ENCODE measurements around the gene RILPL1.
"Not testable (repeated sequence)": the region's sequence is repeated elsewhere in the genome, so short reads cannot be mapped to it uniquely, and the experiment has no call there.

The RILPL1 gene

GRCh38 chr12:123529686-123530085 lies 3.8 kb downstream of the RILPL1 start:
- DNase-seq, result no peak

- no peak for DNase-seq
Observed at GRCh38 chr12:123528858-123529257, 4.7 kb downstream of the RILPL1 start.

GRCh38 chr12:123526542-123527080 lies 6.9 kb downstream of the RILPL1 start:
- no peak for DNase-seq

- DNase-seq, result no peak
Observed at GRCh38 chr12:123524378-123524777, 9.1 kb downstream of the RILPL1 start.

- DNase-seq, result no peak
Observed at GRCh38 chr12:123523518-123523917, 10.0 kb downstream of the RILPL1 start.

- no peak for DNase-seq
Observed at GRCh38 chr12:123522164-123522563, 11.4 kb downstream of the RILPL1 start.

GRCh38 chr12:123520567-123521474 lies 12.7 kb downstream of the RILPL1 start:
- no peak for DNase-seq

- DNase-seq, result peak; percentile 22
Observed at GRCh38 chr12:123519141-123520001, 14.1 kb downstream of the RILPL1 start.

- no peak for DNase-seq
Observed at GRCh38 chr12:123516216-123516780, 17.2 kb downstream of the RILPL1 start.

- DNase-seq, result not testable (repeated sequence)
Observed at GRCh38 chr12:123514582-123515221, 18.8 kb downstream of the RILPL1 start.

- DNase-seq, result peak; percentile 57
Observed at GRCh38 chr12:123513805-123514204, 19.7 kb downstream of the RILPL1 start.

- DNase-seq, result peak; percentile 98
Observed at GRCh38 chr12:123512838-123513665, 20.5 kb downstream of the RILPL1 start.

GRCh38 chr12:123506843-123507236 lies 26.7 kb downstream of the RILPL1 start:
- DNase-seq, result no peak

GRCh38 chr12:123506059-123506842 lies 27.3 kb downstream of the RILPL1 start:
- no peak for DNase-seq

- no peak for DNase-seq
Observed at GRCh38 chr12:123502163-123502704, 31.3 kb downstream of the RILPL1 start.

GRCh38 chr12:123499332-123499731 lies 34.2 kb downstream of the RILPL1 start:
- DNase-seq, result no peak

GRCh38 chr12:123498126-123498825 lies 35.2 kb downstream of the RILPL1 start:
- no peak for DNase-seq

GRCh38 chr12:123497065-123497464 lies 36.5 kb downstream of the RILPL1 start:
- no peak for DNase-seq

GRCh38 chr12:123494124-123494851 lies 39.2 kb downstream of the RILPL1 start:
- no peak for DNase-seq

All from DMS79 (cell line).